Epidermal melanocyte (primary cell): ENCODE data around the gene FBRSL1.

Experiments
- DNase-seq: peaks from one replicate; pipeline ENCODE4 v3.0.0; 2011; ENCODE audit warnings: low spot score; ENCODE audit not compliant: insufficient read length

The FBRSL1 gene

GRCh38 chr12:132510111-132510724 is 20.3 kb downstream of the FBRSL1 start:
- no peak for DNase-seq

GRCh38 chr12:132510746-132511477 is 21.0 kb downstream of the FBRSL1 start:
- DNase-seq = no peak

- no peak for DNase-seq
These were observed 21.7 kb downstream of the FBRSL1 start for GRCh38 chr12:132511516-132512196.

GRCh38 chr12:132512197-132513069 is 22.5 kb downstream of the FBRSL1 start:
- DNase-seq = no peak

GRCh38 chr12:132513070-132513398 is 23.1 kb downstream of the FBRSL1 start:
- no peak for DNase-seq

- DNase-seq = no peak
These were observed 23.6 kb downstream of the FBRSL1 start for GRCh38 chr12:132513458-132514135.

GRCh38 chr12:132514216-132514820 is 24.4 kb downstream of the FBRSL1 start:
- no peak for DNase-seq

GRCh38 chr12:132514838-132515237 is 24.9 kb downstream of the FBRSL1 start:
- no peak for DNase-seq

- DNase-seq = no peak
These were observed 26.4 kb downstream of the FBRSL1 start for GRCh38 chr12:132516095-132517012.

- no peak for DNase-seq
These were observed 27.2 kb downstream of the FBRSL1 start for GRCh38 chr12:132517013-132517739.

GRCh38 chr12:132517740-132518100 is 27.8 kb downstream of the FBRSL1 start:
- no peak for DNase-seq

GRCh38 chr12:132518354-132518992 is 28.5 kb downstream of the FBRSL1 start:
- no peak for DNase-seq

GRCh38 chr12:132520421-132521199 is 30.7 kb downstream of the FBRSL1 start:
- no peak for DNase-seq

GRCh38 chr12:132521200-132521580 is 31.2 kb downstream of the FBRSL1 start:
- no peak for DNase-seq

- DNase-seq = no peak
These were observed 31.9 kb downstream of the FBRSL1 start for GRCh38 chr12:132521712-132522292.

- no peak for DNase-seq
These were observed 32.8 kb downstream of the FBRSL1 start for GRCh38 chr12:132522592-132523380.
